ENCODE data around the gene CPM. TPM values are rescaled to one million over a fixed set of nuclear protein-coding genes. Genes with fewer than 3 reads are reported as not detected.

Gene CPM
- total RNA-seq, 2 donors from 2014 or later, result 18.4 to 35.0 TPM

DNA sequence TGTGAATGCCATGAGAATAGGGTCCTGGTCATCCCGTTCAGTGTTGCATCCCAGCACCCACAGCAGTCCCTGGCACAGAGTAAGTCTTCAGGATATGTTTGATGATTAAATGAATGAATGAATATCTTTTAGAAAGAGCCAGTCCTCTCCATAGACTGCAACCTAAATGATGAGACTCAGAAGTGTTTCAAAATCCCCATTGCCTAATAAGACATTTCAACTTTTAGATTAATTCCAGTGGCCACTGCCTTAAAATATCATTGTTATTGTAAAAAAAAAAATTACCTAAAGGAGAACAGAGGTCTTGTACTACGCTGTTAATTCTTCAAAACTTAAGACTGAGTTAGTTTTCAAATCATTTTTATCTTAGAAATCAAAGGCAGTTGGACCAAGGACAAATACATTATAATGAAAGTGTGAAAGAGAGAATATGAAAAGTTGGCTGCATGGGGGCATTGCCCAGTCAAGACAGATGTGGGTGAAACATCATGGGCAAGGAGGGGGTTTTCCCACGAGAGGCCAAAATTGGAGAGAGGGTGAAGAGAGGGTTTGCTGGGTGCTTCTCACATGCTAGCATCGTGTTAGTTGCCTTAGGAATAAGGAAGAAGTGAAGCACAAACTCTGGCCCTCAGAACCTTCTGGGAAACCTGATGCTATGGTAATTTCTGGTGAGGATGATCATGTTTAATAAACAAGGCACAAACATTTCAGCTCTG, 26.3 kb upstream of the CPM start:
- no peak for DNase-seq
- peak in 1 of 2 donors; percentile 82 for ATAC-seq
- intact Hi-C loops (cut with DNase I), result no loop called here

DNA sequence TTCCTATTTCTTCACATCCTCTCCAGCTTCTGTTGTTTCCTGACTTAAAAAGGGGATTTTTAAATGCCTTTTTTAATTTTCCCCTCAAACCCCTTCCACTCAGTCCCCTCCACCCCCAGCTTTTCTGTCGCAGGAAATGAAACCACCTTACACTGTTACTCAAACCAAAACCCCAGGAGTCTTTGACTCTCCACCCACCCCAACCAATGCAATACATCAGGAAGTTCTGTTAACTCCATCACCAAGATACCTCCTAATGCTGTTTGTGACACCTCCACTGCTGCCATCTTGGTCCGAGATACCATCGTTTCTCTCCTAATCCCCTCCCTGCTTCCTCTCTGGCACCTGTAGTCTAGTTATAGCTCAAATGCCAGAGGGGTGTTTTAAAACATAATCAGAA, 25.4 kb upstream of the CPM start:
- intact Hi-C loops (cut with DNase I), result no loop called here
- ATAC-seq, result no peak

DNA sequence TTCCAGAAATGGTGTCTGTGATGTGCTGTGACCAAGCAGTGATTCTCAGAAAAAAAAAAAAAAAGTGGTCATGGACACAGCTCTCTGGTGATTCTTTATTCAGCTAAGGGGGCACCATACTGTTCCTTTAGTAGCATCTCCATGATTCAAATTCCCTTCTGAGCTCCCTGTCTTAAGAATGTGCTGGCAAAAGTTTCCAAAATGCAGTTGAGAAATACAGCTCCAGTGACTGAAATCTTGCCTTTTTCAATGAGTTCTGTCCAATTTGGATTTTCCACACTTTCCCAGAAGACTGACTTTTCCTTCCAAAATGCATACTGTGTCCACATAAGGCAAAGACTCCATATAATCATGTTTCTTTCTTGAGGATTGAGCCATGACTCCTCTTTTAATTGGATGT, 24.3 kb upstream of the CPM start:
- ATAC-seq (no peak), DNase-seq (no peak)
- intact Hi-C loops (cut with DNase I), result no loop called here

More for the DNA sequence above, 25.4 kb upstream of the CPM start:
- no peak for DNase-seq

DNA sequence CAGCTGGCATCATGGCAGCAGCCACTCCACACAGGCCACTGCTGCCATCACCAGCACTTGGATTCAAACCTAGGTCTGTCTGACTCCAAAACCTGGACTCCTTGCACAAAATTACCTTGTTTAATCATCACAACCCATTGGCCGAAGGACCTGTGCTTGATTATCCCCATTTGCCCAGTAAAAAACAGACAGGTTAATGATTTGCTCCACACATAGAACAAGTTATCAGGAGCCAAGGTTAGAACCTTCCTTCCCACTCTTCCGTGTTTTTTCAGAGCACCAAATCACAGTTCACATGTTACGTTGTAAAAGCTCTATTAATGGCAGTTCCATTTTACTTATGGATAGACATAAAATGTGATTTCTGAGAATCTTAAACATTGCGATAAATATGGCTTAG, 23.5 kb upstream of the CPM start:
- intact Hi-C loops (cut with DNase I), result no loop called here
- ATAC-seq (no peak), DNase-seq (no peak)

DNA sequence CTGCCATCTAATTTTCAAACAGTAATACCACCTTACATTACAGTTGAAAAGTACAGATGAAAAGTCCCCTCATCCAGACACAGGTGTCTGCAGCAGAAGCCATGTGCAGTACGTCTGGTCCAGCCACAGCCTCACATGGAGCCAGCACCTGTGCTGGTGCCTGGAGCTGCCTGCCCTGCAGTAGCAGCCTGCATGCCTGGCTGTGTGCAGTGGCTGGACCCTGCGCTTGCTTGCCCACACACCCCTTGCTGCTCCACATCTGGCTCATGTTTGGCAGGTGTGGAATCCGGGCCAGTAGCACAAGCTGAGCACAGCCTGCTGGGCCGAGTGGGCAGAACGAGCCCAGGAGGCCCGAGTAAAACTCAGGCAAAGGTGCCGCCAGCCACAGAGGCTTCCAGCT, 21.8 kb upstream of the CPM start:
- intact Hi-C loops (cut with DNase I), result no loop called here
- DNase-seq, result no peak
- ATAC-seq, result no peak

DNA sequence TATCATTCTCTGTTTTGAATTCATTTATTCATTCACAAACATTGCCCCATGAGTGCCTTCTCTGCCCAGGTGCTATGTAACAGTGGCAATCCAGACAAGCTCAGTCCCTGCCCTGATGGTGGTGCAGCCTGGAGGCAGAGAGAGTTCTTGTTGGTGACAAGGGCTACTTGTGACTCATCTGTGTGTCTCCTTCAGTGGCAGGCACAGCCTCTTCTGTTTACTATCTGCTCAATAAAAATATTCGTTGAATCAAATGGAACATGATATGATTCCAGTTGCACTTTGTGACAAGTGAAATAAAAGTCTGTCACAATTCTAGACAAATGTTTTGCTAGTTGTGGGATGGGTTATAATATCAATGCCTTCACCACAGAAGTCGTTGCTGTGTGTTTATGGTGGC, 20.6 kb upstream of the CPM start:
- DNase-seq (no peak), ATAC-seq (no peak)
- intact Hi-C loops (cut with DNase I), result no loop called here

DNA sequence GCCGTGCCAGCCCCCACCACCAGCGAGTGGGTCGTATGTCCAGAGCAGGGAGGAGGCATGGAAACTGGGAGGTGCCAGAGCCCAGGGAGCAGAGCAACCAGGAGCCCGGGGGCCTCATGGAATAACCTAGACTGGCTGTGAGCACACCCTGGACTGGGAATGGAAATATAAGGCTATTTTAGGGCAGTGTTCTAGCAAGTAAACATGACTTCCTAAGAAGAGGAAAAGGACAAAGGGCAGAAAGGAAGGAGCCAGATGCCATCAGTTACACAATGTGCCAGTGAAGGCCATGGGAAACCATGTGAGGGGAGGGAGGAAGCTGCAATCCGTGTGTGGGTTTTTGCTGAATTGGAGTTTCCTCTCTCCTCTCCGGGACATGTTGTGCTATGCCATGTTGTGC, 18.7 kb upstream of the CPM start:
- DNase-seq, result no peak
- peak; percentile 79 to 81 for ATAC-seq
- intact Hi-C loops (cut with DNase I), result no loop called here

DNA sequence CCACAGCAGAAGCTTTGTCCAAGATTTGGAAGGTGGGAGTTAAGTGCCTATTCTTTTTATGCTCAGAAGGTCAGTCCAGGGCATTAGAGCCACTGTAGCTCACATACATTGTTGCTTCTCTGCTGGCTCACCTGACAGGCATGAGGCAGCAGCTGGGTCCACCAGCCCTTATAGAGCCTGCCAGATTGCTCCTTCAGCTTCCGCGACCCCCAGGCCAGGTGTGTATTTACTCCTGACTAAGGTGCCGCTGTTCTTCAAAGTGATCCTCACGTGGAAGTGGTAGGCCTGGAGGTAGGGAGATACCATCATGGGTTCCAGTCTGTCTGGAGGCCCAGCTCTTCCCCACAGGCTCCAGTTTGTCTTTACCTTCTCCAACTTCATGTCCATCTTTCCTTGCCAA, 17.5 kb upstream of the CPM start:
- intact Hi-C loops (cut with DNase I), result no loop called here
- ATAC-seq, result no peak
- no peak for DNase-seq

DNA sequence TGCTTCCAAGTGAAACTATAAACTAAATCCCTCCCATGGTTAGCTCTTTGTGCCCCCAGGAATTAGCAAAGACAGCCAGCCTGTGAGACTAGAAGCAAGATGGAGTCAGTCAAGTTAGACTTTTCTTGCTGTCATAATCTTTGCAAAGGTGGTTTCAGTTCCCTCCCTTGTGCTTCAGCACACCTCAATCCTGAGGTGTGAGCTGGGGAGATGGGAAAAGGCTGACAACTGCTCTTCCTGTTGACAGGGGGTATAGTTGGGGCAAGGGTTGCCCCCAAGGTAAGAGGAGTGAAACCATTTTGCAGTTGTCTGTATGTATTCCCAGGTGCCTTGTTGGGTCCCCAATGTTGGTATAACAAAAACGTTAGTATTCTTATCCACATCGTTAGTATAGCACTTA, 12.3 kb upstream of the CPM start:
- ATAC-seq, result no peak
- intact Hi-C loops (cut with DNase I), result no loop called here

DNA sequence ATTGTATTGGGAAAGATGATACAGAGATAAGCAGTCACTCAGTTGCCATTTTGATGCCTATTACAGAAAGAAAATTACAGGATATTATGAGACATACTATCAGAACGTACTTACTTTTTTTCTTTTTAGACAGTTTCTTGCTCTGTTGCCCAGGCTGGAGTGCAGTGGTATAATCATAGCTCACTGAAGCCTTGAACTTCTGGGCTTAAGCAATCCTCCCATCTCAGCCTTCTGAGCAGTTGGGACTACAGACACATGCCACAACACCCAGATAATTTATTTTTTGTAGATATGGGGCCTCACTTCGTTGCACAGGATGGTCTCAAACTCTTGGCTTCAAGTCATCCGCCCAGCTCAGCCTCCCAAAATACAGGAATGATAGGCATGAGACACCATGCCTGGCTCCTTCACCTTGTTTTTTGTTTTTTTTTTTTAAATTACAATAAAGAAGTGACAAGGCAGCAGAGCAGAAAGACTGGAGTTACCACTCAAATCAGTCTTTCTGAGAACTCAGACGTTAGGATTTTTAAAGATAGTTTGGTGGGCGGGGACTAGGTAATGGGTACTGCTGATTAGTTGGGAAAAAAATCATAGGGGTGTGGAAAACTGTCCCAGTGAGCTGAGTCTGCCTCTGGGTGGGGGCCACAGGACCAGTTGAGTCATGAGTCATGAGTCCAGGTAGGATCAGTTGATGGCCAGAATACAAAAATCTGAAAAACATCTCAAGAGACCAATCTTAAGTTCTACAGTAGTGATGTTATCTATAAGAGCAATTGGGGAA, 11.5 kb upstream of the CPM start:
- DNase-seq (no peak), ATAC-seq (no peak)
- intact Hi-C loops (cut with DNase I), result no loop called here

More for the DNA sequence above, 12.3 kb upstream of the CPM start:
- DNase-seq, result no peak

DNA sequence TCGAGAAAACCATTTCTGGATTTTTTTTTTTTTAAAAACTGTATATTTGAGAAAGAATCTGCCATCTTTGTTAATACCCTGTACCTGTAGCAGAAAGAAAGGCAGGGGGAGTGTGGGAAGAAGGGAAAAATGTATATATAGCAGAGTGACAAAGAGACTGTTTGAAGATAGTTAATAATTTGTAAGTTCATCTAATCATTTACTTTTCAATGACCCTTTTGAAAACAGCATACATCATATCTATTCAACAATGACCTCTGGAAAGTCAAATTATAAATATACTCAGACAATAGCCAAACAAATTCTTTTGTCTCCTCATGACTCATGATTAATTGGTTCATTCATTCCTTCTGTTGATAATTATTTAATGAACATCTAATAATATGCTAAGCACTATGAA, 10.9 kb upstream of the CPM start:
- no peak for DNase-seq
- intact Hi-C loops (cut with DNase I), result no loop called here
- no peak for ATAC-seq

DNA sequence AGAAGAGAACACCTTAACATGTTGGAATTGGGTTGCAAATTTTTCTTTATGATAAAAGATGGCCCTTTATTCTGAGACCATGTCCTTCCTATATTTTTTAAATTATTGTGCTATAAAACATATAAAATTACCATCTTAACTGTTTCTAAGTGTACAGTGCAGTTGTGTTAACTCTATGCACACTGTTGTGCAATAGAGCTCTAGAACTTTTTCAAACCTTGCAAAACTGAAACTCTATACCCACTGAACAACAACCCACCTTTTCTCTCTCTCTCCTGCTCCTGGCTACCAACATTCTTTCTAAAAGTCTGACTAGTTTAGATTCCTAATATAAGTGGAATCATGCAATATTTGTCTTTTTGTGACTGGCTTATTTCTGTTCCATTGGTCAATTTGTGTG, 7.8 kb upstream of the CPM start:
- ATAC-seq (no peak), DNase-seq (no peak)
- intact Hi-C loops (cut with DNase I), result no loop called here

DNA sequence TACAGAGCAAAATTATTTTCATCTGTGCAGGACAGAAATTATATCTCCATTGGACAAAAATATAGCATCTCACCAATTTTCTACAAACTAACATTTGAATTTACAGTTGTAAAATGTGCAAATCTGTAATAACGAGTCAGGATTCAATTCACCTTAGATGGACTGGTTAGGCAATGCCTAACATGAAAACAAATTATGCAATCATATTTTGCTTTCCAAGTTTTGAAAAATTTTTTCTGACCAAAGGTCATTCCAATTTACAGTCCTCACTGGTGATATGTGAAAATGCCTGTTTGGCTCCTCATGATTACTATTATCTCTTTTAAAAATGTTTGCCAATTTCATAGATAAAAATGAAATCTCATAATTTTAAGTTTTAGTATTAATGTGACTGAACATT, 6.5 kb upstream of the CPM start:
- DNase-seq (no peak), ATAC-seq (peak in 1 of 2 donors; percentile 52)
- intact Hi-C loops (cut with DNase I), result no loop called here

DNA sequence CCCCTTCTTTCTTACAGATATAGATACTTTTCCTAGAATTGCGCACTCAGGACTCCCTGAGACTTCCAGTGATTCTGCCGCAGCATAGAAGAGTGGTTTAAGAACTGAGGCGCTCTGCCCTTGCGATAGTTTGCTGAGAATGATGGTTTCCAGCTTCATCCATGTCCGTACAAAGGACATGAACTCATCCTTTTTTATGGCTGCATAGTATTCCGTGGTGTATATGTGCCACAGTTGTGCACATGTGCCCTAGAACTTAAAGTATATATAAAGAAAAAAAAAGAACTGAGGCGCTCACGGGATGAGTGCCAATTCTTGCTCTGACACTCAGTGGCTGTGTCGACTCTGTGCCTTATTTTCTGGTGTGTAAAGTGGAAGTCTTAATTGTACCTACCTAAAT, 1.4 kb upstream of the CPM start:
- intact Hi-C loops (cut with DNase I), result no loop called here
- ATAC-seq (no peak), DNase-seq (no peak)

DNA sequence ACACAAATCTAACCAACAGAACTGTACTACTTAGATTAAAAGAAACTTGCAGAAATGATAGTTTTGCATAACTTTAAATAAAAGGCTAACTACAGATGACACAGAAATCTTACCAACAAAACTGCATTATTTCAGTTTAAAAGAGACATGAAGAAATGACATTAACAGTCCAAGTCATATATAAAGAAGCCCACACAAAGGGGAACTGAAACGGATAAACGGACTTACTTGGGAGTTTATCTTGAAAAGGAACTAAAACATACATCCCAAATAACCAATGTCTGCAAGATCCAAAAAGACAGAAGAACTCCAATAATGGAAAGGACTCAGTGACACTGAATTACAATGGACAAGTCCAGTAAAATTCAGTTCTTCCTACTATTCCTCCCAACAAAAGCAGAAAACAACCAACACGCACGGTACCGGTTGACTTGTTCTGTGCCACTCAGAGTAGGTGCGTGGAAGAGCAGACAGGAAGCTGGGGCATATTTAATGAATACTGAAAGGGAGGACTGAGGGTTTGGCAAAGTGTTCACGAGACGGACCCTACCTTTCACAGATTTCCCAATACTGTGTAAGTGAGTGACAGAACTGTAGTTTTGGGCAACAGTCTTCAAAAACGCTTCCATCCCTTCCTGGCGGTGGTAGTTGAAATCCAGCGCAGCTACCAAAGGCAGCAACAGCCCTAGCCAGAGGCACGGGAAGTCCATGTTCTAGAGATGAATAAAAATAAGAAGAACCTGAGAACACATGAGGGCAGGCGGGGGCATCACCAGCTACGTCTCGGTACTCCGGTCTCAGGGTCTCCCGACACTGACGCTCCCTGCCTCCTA, 627 bp downstream of the CPM start:
- no peak for DNase-seq
- ATAC-seq, result peak; percentile 36 to 46
- intact Hi-C loops (cut with DNase I), result no loop called here

DNA sequence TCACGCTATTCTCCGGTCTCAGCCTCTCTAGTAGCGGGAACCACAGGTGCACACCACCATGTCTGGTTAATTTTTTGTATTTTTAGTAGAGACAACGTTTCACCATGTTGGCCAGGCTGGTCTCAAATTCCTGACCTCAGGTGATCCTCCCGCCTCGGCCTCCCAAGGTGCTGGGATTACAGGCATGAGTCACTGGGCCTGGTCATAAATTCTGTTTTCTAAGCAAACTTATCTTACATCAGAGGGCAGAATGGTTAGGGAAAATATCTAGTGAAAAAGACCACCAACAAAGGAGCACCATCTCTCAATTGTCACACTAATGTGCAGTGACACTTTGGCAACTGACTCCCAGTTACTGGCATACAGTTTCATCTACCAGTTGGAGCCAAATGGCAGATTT, 2.8 kb downstream of the CPM start:
- no peak for ATAC-seq
- no peak for DNase-seq
- intact Hi-C loops (cut with DNase I), result no loop called here

DNA sequence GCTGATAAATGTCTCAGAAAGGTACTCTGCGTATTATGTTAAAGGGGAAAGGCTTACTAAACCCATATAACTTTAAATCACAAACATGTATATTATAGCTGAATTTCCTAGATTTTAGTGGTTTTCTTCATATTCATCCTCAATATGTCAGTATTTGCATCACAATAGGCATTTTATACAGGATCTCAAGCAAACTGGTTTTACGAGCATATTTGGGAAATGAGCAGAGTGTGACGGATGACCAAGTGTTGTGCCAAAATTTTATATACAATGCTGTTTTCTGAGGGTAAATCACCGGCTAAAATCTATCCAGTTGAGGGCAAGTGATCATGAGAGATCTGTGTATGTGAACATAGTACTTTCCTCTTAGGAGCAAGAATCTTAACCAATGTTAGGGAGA, 8.4 kb downstream of the CPM start:
- DNase-seq (no peak), ATAC-seq (no peak)
- intact Hi-C loops (cut with DNase I), result no loop called here

DNA sequence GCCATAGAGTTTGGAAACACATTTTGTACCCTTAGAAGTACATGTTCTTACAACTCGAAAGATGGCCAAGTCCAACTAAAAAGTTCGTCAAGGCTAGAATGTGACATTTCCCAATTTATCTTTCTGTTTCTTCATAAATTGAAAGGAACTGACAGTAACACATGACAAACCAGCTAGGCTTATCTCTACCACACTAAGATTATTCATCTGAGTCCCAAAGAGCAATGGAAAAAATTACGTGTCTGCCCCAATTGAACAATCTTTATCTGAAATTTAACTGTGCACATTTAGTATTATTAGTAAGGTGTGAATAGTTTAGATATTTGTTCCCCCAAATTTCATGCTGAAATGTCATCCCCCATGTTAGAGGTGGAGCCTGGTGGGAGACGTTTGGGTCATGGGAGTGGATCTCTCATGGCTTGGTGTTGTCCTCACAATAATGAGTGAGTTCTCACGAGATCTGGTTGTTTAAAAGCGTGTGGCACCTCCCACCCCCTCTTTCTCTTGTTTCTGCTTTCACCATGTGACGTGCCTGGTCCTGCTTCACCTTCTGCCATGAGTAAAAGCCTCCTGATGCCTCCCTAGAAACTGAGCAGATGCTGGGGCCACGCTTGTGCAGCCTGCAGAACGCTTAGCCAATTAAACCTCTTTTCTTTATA, 13.3 kb downstream of the CPM start:
- ATAC-seq, result no peak

DNA sequence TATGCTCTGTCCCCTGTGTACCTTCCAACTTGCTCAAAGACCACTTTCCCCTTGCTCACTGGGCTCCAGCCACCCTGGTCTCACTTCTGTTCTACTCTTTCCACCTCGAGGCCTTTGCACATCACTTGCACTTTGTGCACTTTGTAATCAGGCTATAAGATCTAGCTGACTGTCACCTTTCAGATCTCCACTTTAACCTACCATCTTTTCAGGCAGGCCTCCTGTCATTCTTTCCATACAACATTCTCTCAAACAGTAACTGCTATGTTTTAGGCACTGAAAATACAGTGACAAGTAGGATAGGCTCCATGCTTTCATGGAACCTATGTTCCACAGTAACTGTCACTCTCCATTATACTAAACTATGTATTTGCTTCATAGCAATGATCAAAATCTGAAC, 14.0 kb downstream of the CPM start:
- intact Hi-C loops (cut with DNase I), result no loop called here
- DNase-seq (no peak), ATAC-seq (no peak)

More for the DNA sequence above, 13.3 kb downstream of the CPM start:
- intact Hi-C loops (cut with DNase I), result no loop called here
- DNase-seq, result no peak

DNA sequence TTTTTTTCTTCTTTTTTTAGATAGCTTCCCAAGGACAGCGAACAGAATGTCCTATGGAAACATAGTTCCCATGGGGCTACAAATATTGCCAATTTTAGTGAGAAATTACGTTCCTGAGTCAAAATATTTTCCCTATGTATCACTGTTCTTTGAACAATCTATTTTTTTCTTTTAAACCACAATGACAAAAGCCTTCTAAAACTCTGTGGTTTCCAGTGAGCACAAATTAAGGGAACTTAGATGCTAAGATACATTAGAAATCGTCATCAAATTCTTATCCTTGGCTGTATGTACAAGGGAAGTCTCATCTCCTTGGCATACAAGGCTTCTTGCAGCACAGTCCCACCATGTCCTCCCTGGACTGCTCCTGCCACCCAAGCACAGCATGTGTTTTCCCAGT, 17.9 kb downstream of the CPM start:
- DNase-seq (no peak), ATAC-seq (no peak)
- intact Hi-C loops (cut with DNase I), result no loop called here
